UCSD-AML1 (cell line): ENCODE data around the gene RPUSD4.

ENCODE experiments used
- DNase-seq: peaks from one replicate; lab custom pipeline; 2025; ENCODE audit not compliant: unreplicated experiment; lab: John Stamatoyannopoulos, UW

RPUSD4 gene

DNA sequence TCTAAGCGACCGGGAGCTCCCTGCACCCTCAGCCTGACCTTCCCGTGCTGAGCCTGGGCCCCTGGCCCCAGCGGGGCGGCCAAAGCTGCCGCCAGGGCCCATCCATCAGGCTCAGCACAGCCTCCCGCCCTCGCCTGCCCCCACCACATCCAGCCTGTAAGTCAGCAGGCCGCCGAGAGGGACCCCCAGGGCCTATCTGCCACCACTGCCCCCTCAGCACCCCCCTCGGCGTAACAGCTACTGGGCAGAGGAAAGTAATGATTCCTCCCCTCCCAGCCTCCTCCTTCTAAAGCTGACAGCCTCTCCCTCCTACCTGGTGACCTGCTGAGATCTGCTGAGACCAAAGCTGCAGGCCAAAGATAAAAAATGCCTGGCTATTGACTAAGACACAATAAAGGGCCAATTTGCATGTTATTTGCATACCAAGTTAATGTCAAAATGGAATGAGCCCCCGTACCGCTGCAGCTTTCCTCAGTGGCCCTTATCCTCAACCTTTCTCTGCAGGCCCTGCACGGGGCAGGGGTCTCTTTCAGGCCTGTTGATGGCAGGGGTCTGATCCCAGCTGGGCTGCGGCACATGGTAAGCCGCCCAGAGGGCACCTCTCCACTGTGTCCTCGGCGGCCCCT is 51.6 kb downstream of the RPUSD4 start:
- no peak for DNase-seq

- DNase-seq = no peak
Measured at GRCh38 chr11:126158054-126158791, 53.2 kb downstream of the RPUSD4 start.

DNA sequence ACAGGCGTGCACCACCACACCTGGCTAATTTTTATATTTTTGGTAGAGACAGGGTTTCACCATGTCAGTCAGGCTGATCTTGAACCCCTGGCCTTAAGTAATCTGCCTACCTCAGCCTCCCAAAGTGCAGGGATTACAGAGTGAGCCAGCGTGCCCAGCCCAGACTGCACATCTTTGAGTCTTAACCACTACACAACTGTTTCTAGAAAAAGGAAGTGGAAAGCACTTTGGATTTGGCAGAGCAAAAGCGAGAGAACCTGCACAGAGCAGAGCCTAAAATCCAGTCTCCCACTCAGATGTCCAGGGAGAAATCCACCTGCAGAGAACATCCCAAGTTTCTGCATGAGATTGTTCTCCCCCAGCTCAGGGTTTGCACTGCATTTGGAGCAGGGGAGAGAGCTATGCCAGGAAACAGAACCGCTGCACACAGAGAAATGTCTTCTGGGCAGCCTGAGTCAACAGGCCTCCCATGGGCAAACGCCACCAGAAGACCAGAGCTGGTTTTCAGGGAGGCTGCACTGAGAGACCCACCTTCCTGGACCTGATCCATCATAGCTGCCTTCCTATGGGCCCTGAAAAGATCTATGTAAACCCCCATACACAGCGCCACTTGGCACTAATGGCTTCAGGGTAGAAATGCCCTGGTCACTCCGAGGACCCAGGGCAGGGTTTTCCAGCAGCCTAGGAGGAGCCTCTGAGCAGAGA is 54.0 kb downstream of the RPUSD4 start:
- no peak for DNase-seq

- no peak for DNase-seq
Measured at GRCh38 chr11:126156814-126157213, 54.6 kb downstream of the RPUSD4 start.

DNA sequence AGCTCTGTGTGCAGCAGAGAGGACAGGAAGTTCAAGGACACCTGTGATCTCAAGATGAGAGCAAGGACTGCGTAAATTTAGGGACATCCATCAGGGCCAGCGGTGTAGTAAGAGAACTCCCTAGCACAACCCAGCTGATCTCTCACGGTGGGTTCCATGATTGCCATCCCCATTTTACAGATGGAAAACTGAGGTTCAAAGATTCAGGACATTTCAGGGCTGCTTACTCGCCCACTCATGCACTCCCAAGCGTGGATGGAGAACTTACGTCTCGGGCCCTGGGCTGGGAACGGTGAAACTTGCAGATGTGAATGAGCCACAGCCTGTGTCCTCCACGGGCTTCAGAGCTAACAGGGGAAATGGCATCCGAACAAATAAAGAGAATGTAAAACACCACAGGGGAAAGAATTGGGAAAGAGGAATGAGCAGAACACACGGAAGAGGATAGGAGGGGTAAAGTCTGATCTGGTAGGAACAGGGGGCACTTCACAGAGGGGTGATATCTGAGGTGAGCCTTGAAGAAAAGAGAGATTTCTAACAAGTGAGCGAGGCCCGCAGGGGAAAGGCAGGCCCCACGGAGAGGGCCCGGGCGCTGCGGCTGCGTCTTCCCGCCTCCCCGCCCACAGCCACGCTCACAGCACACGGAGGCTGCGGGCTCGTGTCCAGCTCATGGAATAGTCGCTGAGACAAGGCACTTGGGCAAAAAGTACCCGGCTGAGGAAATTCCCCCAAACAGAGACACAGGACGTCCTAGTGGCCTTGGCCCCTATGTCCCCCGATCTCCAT is 55.9 kb downstream of the RPUSD4 start:
- DNase-seq = no peak

GRCh38 chr11:126154691-126155090 is 56.8 kb downstream of the RPUSD4 start:
- DNase-seq = no peak

GRCh38 chr11:126153972-126154371 is 57.5 kb downstream of the RPUSD4 start:
- no peak for DNase-seq

- DNase-seq = no peak
Measured at GRCh38 chr11:126153006-126153405, 58.4 kb downstream of the RPUSD4 start.

- DNase-seq = no peak
Measured at GRCh38 chr11:126152586-126152985, 58.9 kb downstream of the RPUSD4 start.

- DNase-seq = no peak
Measured at GRCh38 chr11:126152152-126152551, 59.3 kb downstream of the RPUSD4 start.
